ENCODE measurements around the gene DCLRE1C. TPM values are rescaled to one million over a fixed set of nuclear protein-coding genes. Genes with fewer than 3 reads are reported as not detected.

DCLRE1C gene
- polyA plus RNA-seq, 1 donor from 2014 or later, result 7.5 TPM

DNA sequence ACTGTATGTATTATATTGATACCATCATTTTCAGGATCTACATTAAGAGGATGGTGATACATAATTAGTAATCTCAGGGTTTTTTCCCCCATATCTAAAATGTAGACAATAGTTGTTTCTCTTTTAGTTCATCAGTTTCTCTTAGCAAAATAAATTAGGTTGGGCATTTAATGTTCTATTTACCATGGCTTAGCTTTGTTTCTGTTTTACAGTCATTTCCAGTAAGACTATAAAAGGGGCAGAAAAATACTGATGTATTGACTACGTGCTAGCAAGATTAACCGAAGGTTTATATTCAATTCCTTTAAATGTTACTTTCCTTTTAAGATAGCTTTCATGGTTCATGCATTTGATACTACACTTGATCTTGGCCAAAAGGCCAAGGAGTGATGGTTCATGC lies 49.0 kb downstream of the DCLRE1C start:
- no peak for TF ChIP-seq POLR2AphosphoS5 (IDR thresholded peaks at IDR 0.05)
- H3K9ac ChIP-seq (ENCODE audit: low read length), result no peak overlapping the region
- no peaks in the 10 kb centered on the region for H3K9me2 ChIP-seq (ENCODE audit: insufficient read depth, low read length)
- no peaks in the 10 kb centered on the region for H3F3A ChIP-seq (ENCODE audit: insufficient read depth, low read length, poor library complexity, severe bottlenecking)
- no peaks in the 10 kb centered on the region for H3K9me3 ChIP-seq (ENCODE audit: low read length)
- no peak overlapping the region for H3K4me3 ChIP-seq (ENCODE audit: low read length)
- no peaks in the 10 kb centered on the region for H3K27me3 ChIP-seq (ENCODE audit: insufficient read depth, low read depth, low read length)
- H2AFZ ChIP-seq (ENCODE audit: low read depth, low read length), result no peak overlapping the region
- no peak overlapping the region for H3K4me2 ChIP-seq (ENCODE audit: low read length)
- peaks cover 12% of the 10 kb centered on the region for H3K36me3 ChIP-seq (ENCODE audit: insufficient read depth, low read length)
- no peaks in the 10 kb centered on the region for H3K79me2 ChIP-seq (replicated peaks; ENCODE audit: insufficient read depth, low read length)
- H4K20me1 ChIP-seq (ENCODE audit: insufficient read depth), result no peaks in the 10 kb centered on the region
- H3K27ac ChIP-seq (ENCODE audit: low read length), result no peak overlapping the region

DNA sequence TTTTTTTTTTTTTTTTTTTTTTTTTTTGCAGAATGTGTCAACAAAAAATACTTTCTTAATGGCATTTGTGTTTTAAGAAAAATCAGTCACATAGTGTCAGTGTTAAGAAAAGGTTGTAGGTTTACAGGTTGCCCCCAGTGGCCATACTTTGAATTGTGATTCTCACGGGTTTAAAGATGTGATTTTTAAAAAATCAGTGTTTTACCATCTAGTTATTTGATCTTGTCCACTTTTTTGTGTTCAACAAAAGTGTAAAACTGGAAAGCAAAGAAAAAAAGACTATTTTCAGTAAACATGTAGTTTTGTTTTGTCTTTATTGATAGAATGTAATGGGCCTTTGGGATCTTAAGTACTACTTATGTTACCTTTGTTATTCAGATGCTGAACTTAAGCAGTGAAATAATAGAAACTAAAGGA lies 49.6 kb downstream of the DCLRE1C start:
- H3K4me3 ChIP-seq (ENCODE audit: low read length), result no peak overlapping the region
- no peaks in the 10 kb centered on the region for H3K9me2 ChIP-seq (ENCODE audit: insufficient read depth, low read length)
- H3K27ac ChIP-seq (ENCODE audit: low read length), result no peak overlapping the region
- H3K27me3 ChIP-seq (ENCODE audit: insufficient read depth, low read depth, low read length), result no peaks in the 10 kb centered on the region
- H2AFZ ChIP-seq (ENCODE audit: low read depth, low read length), result no peak overlapping the region
- no peaks in the 10 kb centered on the region for H3K9me3 ChIP-seq (ENCODE audit: low read length)
- H3K4me2 ChIP-seq (ENCODE audit: low read length), result no peak overlapping the region
- H3F3A ChIP-seq (ENCODE audit: insufficient read depth, low read length, poor library complexity, severe bottlenecking), result no peaks in the 10 kb centered on the region
- no peak for TF ChIP-seq TAF1 (IDR thresholded peaks at IDR 0.05; ENCODE audit: low read depth)
- TF ChIP-seq, protein P1, sequence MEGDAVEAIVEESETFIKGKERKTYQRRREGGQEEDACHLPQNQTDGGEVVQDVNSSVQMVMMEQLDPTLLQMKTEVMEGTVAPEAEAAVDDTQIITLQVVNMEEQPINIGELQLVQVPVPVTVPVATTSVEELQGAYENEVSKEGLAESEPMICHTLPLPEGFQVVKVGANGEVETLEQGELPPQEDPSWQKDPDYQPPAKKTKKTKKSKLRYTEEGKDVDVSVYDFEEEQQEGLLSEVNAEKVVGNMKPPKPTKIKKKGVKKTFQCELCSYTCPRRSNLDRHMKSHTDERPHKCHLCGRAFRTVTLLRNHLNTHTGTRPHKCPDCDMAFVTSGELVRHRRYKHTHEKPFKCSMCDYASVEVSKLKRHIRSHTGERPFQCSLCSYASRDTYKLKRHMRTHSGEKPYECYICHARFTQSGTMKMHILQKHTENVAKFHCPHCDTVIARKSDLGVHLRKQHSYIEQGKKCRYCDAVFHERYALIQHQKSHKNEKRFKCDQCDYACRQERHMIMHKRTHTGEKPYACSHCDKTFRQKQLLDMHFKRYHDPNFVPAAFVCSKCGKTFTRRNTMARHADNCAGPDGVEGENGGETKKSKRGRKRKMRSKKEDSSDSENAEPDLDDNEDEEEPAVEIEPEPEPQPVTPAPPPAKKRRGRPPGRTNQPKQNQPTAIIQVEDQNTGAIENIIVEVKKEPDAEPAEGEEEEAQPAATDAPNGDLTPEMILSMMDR (IDR thresholded peaks at IDR 0.05; ENCODE audit: poor library complexity, severe bottlenecking), result peak; percentile 54
- no peaks in the 10 kb centered on the region for H3K79me2 ChIP-seq (replicated peaks; ENCODE audit: insufficient read depth, low read length)
- H3K36me3 ChIP-seq (ENCODE audit: insufficient read depth, low read length), result peaks cover 12% of the 10 kb centered on the region
- no peaks in the 10 kb centered on the region for H4K20me1 ChIP-seq (ENCODE audit: insufficient read depth)
- H3K9ac ChIP-seq (ENCODE audit: low read length), result no peak overlapping the region

DNA sequence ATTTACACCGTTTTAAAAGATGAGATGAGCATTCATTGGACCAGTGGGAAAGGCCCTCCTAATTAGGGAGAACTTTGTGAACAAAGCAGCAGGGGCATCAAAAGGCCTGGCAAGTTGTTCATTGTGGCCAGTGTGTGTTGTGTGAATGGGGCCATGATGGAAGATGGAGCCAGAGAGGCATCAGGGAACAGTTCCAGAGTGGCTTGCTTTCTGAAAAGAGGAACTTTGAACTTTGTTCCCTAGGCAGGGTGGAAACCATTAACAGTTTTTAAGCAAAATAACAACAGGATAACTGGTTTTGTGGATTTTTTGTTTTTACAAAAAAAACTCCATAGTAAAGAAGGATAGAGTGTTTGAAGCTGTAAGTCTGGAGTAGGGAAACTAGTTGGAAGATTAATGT lies 62.7 kb downstream of the DCLRE1C start:
- H3K9ac ChIP-seq (ENCODE audit: low read length), result no peak overlapping the region
- H3K36me3 ChIP-seq (ENCODE audit: insufficient read depth, low read length), result no peaks in the 10 kb centered on the region
- no peak overlapping the region for H2AFZ ChIP-seq (ENCODE audit: low read depth, low read length)
- H3K9me2 ChIP-seq (ENCODE audit: insufficient read depth, low read length), result no peaks in the 10 kb centered on the region
- H4K20me1 ChIP-seq (ENCODE audit: insufficient read depth), result no peaks in the 10 kb centered on the region
- H3K4me2 ChIP-seq (ENCODE audit: low read length), result no peak overlapping the region
- H3K27ac ChIP-seq (ENCODE audit: low read length), result no peak overlapping the region
- TF ChIP-seq RAD21 (conservative IDR thresholded peaks at IDR 0.05) (no peak), TAF1 (IDR thresholded peaks at IDR 0.05; ENCODE audit: low read depth) (no peak), EZH2 (IDR thresholded peaks at IDR 0.05; ENCODE audit: borderline replicate concordance, insufficient read depth, low read length, poor library complexity, severe bottlenecking) (no peak), SMC3 (conservative IDR thresholded peaks at IDR 0.05; ENCODE audit: poor library complexity) (no peak), MXI1 (conservative IDR thresholded peaks at IDR 0.05; ENCODE audit: poor library complexity, severe bottlenecking) (no peak), EP300 (conservative IDR thresholded peaks at IDR 0.05; ENCODE audit: poor library complexity, severe bottlenecking) (no peak), POLR2AphosphoS5 (IDR thresholded peaks at IDR 0.05) (no peak)
- TF ChIP-seq, protein P1 (IDR thresholded peaks at IDR 0.05; ENCODE audit: poor library complexity, severe bottlenecking), result no peak
- TF ChIP-seq, protein P2, sequence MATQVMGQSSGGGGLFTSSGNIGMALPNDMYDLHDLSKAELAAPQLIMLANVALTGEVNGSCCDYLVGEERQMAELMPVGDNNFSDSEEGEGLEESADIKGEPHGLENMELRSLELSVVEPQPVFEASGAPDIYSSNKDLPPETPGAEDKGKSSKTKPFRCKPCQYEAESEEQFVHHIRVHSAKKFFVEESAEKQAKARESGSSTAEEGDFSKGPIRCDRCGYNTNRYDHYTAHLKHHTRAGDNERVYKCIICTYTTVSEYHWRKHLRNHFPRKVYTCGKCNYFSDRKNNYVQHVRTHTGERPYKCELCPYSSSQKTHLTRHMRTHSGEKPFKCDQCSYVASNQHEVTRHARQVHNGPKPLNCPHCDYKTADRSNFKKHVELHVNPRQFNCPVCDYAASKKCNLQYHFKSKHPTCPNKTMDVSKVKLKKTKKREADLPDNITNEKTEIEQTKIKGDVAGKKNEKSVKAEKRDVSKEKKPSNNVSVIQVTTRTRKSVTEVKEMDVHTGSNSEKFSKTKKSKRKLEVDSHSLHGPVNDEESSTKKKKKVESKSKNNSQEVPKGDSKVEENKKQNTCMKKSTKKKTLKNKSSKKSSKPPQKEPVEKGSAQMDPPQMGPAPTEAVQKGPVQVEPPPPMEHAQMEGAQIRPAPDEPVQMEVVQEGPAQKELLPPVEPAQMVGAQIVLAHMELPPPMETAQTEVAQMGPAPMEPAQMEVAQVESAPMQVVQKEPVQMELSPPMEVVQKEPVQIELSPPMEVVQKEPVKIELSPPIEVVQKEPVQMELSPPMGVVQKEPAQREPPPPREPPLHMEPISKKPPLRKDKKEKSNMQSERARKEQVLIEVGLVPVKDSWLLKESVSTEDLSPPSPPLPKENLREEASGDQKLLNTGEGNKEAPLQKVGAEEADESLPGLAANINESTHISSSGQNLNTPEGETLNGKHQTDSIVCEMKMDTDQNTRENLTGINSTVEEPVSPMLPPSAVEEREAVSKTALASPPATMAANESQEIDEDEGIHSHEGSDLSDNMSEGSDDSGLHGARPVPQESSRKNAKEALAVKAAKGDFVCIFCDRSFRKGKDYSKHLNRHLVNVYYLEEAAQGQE (IDR thresholded peaks at IDR 0.05; ENCODE audit: borderline replicate concordance), result no peak
- H3K9me3 ChIP-seq (ENCODE audit: low read length), result no peaks in the 10 kb centered on the region
- no peaks in the 10 kb centered on the region for H3F3A ChIP-seq (ENCODE audit: insufficient read depth, low read length, poor library complexity, severe bottlenecking)
- H3K79me2 ChIP-seq (replicated peaks; ENCODE audit: insufficient read depth, low read length), result peaks cover 80% of the 10 kb centered on the region
- H3K4me3 ChIP-seq (ENCODE audit: low read length), result no peak overlapping the region
- H3K27me3 ChIP-seq (ENCODE audit: insufficient read depth, low read depth, low read length), result no peaks in the 10 kb centered on the region

Data from neural cell (in vitro differentiated cells).